ENCODE results near the gene CEP170B. TPM values are rescaled to one million over a fixed set of nuclear protein-coding genes. Genes with fewer than 3 reads are reported as not detected.

The CEP170B gene
- total and polyA plus RNA-seq, 2 of the 8 experiments (the other 6 are each of a cell fraction or from before 2014, with no cell fraction given), result 9.1 to 33.8 TPM

DNA sequence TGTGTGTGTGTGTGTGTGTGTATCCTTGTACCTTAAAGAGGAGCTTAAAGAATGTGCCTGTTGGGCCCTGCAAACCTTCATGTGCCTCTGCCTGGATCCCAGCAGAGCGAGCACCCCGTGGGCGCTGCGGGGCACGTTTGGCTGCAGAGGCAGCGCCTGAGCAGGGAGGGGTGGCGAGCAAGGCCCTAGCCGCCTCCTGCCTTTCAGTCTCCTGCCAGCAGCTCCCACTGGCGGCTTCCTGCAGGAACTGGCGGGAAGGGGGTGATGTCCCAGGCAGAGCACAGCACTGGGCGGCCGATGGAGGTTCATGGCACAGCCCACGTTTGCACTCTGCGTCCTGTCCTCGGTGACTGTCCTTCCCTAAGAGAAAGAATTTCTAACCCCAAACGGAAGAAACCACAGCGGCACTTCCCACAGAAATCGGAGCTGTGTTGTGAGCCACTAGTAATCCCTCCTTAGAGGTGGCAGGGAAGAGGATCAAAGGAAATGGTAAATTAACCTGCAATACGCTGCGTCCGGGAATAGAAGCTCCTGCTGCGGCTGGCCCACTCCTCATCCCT lies 44.3 kb upstream of the CEP170B start:
- H2BK12ac ChIP-seq (ENCODE audit: low read depth, low read length), result no peak overlapping the region; the same call in 1 of the 2 replicates
- no peak overlapping the region for H3K56ac ChIP-seq (replicated peaks; ENCODE audit: insufficient read length, low read depth, low read length)
- peaks cover 0 to 4% (median 0%) of the 10 kb centered on the region in 4 experiments; a peak in 1 of 8 replicates for H3K36me3 ChIP-seq (ENCODE audit: control insufficient read depth in 2 of 4, insufficient read depth in 4 of 4, low read length in 3 of 4)
- H4K20me1 ChIP-seq (replicated peaks in 1 of 2; ENCODE audit: control insufficient read depth in 1 of 2, insufficient read depth in 2 of 2, low read length in 2 of 2), result peaks cover 0 to 10% of the 10 kb centered on the region in 2 experiments
- WGBS, 2 experiments (ENCODE audit: extremely low coverage in 1 of 2, insufficient coverage in 1 of 2, insufficient read length in 1 of 2, insufficient replicate concordance in 2 of 2, low coverage in 1 of 2, low lambda C conversion rate in 2 of 2, missing lambda C conversion rate in 1 of 2), result 42% methylated on average over 21 of the region's 22 CpGs; no CpG with 5 or more reads in 1 of the 2 experiments
- no peak overlapping the region for H3K14ac ChIP-seq (ENCODE audit: insufficient read length)
- no peak overlapping the region for H2BK120ac ChIP-seq (replicated peaks; ENCODE audit: low read depth, low read length)
- H2BK5ac ChIP-seq (ENCODE audit: low read depth, low read length), result peak overlapping the region; percentile 44; the same call in 1 of the 2 replicates
- peaks cover 0 to 21% (median 13%) of the 10 kb centered on the region in 4 experiments; a peak in 6 of 7 replicates for H3K27me3 ChIP-seq (replicated peaks in 1 of 4; ENCODE audit: control insufficient read depth in 3 of 4, extremely low read depth in 1 of 4, insufficient read depth in 3 of 4, low read length in 3 of 4)
- H3K9ac ChIP-seq (replicated peaks in 1 of 4; ENCODE audit: extremely low read depth in 1 of 4, low read depth in 3 of 4, low read length in 3 of 4), result no peak overlapping the region
- no peaks in the 10 kb centered on the region for H3K79me1 ChIP-seq (ENCODE audit: low read depth, low read length)
- no peak for FAIRE-seq
- H2AK5ac ChIP-seq (ENCODE audit: low read depth, low read length), result no peak overlapping the region
- DNase-seq (ENCODE audit: low read depth in 1 of 2, low spot score in 2 of 2), result peak; percentile 49 to 63
- H2BK15ac ChIP-seq (ENCODE audit: low read length), result no peak overlapping the region
- H4K8ac ChIP-seq (ENCODE audit: extremely low read depth, insufficient read depth, low read length), result peak overlapping the region; percentile 53; the same call in 1 of the 2 replicates
- H3K4me3 ChIP-seq (ENCODE audit: extremely low read depth in 1 of 4, insufficient read depth in 2 of 4, low read depth in 3 of 4, low read length in 4 of 4), result no peak overlapping the region
- H3K18ac ChIP-seq (ENCODE audit: extremely low read depth, low read length), result no peak overlapping the region
- H3K4ac ChIP-seq (replicated peaks; ENCODE audit: insufficient read length, low read depth, low read length), result no peak overlapping the region
- H3K27ac ChIP-seq (ENCODE audit: low read depth, low read length), result no peak overlapping the region
- H2BK20ac ChIP-seq (ENCODE audit: low read length), result no peak overlapping the region
- no peak overlapping the region for H3K23ac ChIP-seq (ENCODE audit: insufficient read length)
- ChIA-PET POLR2A (ENCODE audit: partially characterized antibody) (interaction anchor here (0.7 to 1.7 kb wide), 5 partner anchors 22 to 61 kb away, joined by 3 to 5 read pairs (median 3); no protein-coding TSS in a partner anchor), CTCF (ENCODE audit: partially characterized antibody) (interaction anchor here (0.7 to 3.5 kb wide), 23 partner anchors 8 to 652 kb away, joined by 3 to 37 read pairs (median 5); partner anchors contain the start of genes ADSS1 and ZBTB42)
- H4K91ac ChIP-seq (replicated peaks; ENCODE audit: insufficient read length, low read length), result no peak overlapping the region
- peaks cover 17% of the 10 kb centered on the region; the same call in 1 of the 2 replicates for H3K23me2 ChIP-seq (ENCODE audit: low read depth, low read length)
- no peaks in the 10 kb centered on the region for H3K79me2 ChIP-seq (ENCODE audit: control insufficient read depth in 1 of 2, insufficient read depth in 2 of 2, low read length in 2 of 2)
- H2AFZ ChIP-seq (ENCODE audit: low read length), result no peak overlapping the region
- H3K4me2 ChIP-seq (ENCODE audit: insufficient read depth in 1 of 2, low read depth in 2 of 2, low read length in 2 of 2), result no peak overlapping the region; a peak in 1 of 4 replicates
- H3K9me3 ChIP-seq (ENCODE audit: insufficient read depth in 2 of 2, low read depth in 1 of 2, low read length in 1 of 2), result no peaks in the 10 kb centered on the region
- no peak overlapping the region for H4K5ac ChIP-seq (ENCODE audit: insufficient read length, low read depth, low read length)
- peaks cover 0 to 5% (median under 1%) of the 10 kb centered on the region in 4 experiments; a peak in 3 of 7 replicates for H3K4me1 ChIP-seq (replicated peaks in 1 of 4; ENCODE audit: control insufficient read depth in 3 of 4, insufficient read depth in 4 of 4, low read length in 3 of 4)

Data from H1 (cell line).